Measurements from ENCODE around the gene WNT7A. TPM values are rescaled to one million over a fixed set of nuclear protein-coding genes. Genes with fewer than 3 reads are reported as not detected.

The WNT7A gene
- total RNA-seq, 2 donors from 2014 or later: 0.11 TPM; not detected in 1

GRCh38 chr3:13792051-13792490 is 87.8 kb downstream of the WNT7A start:
- Histone ChIP-seq H3K9me3 (no peaks in the 10 kb centered on the region), H3K4me1 (replicated peaks) (no peaks in the 10 kb centered on the region), H3K27me3 (replicated peaks; ENCODE audit: insufficient read depth) (peaks cover 3% of the 10 kb centered on the region), H3K36me3 (no peaks in the 10 kb centered on the region), H3K27ac (no peak overlapping the region), H3K4me3 (no peak overlapping the region)
- intact Hi-C loops (cut with DNase I): no loop called here
- DNase-seq (ENCODE audit: low spot score): no peak
- TF ChIP-seq CTCF (IDR thresholded peaks at IDR 0.05): no peak
- TF ChIP-seq POLR2A (IDR thresholded peaks at IDR 0.05): no peak
- no peak for TF ChIP-seq POLR2AphosphoS5 (IDR thresholded peaks at IDR 0.05)
- 66% methylated on average over 8 of the region's 9 CpGs for WGBS

DNA sequence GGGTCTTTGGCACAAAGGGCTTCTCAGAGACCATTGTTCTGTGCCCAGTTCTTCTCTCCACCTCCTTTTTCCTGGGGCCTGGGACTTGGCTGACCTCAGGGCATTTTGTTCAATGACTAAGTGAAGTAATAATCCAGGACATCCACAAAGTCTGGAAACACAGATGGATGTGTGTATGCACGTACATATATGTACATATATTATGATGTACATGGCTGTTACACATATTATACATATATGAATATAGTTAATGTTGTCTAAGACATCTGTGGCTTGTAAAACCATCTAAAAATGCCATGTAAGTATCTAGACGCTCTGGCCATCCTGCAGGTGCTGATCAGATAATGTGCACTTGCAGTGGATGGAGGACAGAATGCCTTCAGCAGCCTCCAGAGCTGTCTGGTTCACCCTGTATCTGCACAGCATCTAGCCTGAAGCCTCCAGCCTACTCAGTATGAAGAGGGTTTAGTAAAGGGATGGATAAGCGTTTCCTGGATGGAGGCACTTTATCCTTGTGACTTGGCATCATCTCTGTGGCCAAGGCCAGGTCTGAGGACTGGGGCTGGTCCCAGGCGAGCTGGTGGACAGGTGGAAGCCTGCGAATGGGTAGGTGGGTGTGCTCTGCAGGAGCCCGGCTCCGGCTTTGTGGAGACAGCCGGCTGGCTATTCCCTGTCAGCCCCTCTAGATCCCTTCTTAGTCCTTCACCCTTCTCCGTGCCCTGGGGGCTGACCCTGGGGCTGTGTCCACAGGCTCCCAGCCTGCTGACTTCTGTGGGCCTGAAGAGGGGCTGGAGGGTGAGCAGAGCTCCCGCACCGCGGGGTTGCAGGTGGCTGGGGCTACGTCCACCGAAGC is 88.4 kb downstream of the WNT7A start:
- no peak for DNase-seq (ENCODE audit: low spot score)
- Histone ChIP-seq H3K9me3 (no peaks in the 10 kb centered on the region), H3K27me3 (replicated peaks; ENCODE audit: insufficient read depth) (peaks cover 2% of the 10 kb centered on the region), H3K27ac (no peak overlapping the region), H3K36me3 (no peaks in the 10 kb centered on the region), H3K4me3 (no peak overlapping the region), H3K4me1 (replicated peaks) (no peaks in the 10 kb centered on the region)
- 80% methylated on average over 14 of the region's 14 CpGs for WGBS
- TF ChIP-seq POLR2A (IDR thresholded peaks at IDR 0.05) (no peak), POLR2AphosphoS5 (IDR thresholded peaks at IDR 0.05) (no peak), CTCF (IDR thresholded peaks at IDR 0.05) (no peak)
- intact Hi-C loops (cut with DNase I): no loop called here

GRCh38 chr3:13790376-13791197 is 89.3 kb downstream of the WNT7A start:
- H3K27me3 ChIP-seq (replicated peaks; ENCODE audit: insufficient read depth): peaks cover 4% of the 10 kb centered on the region

More at GRCh38 chr3:13790376-13791197, 89.3 kb downstream of the WNT7A start:
- DNase-seq (ENCODE audit: low spot score): no peak
- TF ChIP-seq POLR2A (IDR thresholded peaks at IDR 0.05) (no peak), CTCF (IDR thresholded peaks at IDR 0.05) (no peak), POLR2AphosphoS5 (IDR thresholded peaks at IDR 0.05) (no peak)
- WGBS: 77% methylated on average over 13 of the region's 13 CpGs
- Histone ChIP-seq H3K4me3 (no peak overlapping the region), H3K9me3 (no peaks in the 10 kb centered on the region), H3K36me3 (no peaks in the 10 kb centered on the region), H3K27ac (no peak overlapping the region), H3K4me1 (replicated peaks) (no peaks in the 10 kb centered on the region)
- intact Hi-C loops (cut with DNase I): no loop called here

Data from prostate gland (tissue), 2 donors.